SK-N-SH (cell line): Measurements from ENCODE around the gene CIAO1.

Source experiments
- MXI1 ChIP-seq: IDR thresholded peaks from 2 replicates; pipeline ENCODE4 v1.6.1; 2012; ENCODE audit warnings: mild to moderate bottlenecking, low read depth, low read length, improper control_type of control experiment
- TF ChIP-seq, protein P1 (sequence below): IDR thresholded peaks from 2 replicates; pipeline ENCODE4 v1.4.0; 2012; ENCODE audit warnings: low read depth
- TF ChIP-seq, protein P2 (sequence below): fragments of 200-600 bp; sonication (generic); IDR thresholded peaks from 2 replicates; pipeline ENCODE4 v1.6.1; 2017; ENCODE audit warnings: antibody characterized with exemption, mild to moderate bottlenecking, moderate library complexity

DNA sequence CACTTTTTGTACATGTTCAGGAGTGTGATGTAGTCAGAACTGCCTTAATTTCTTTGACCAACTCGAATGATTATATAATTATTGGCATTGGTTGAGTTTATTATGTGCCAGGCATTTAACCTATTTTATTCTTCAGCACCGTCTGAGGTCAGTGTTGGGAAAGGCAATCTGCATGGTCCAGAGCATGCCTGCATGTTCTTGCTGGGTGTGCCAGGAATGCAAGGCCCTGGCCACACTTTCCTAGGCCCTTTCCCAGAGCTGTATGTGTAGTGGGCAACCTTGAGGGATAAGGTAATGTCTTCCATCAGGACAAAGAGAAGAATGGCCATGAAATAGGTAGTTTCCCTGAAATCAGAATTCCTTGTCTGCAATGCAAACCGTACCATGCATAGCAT, 49.0 kb downstream of the CIAO1 start:
- TF ChIP-seq, protein P1, sequence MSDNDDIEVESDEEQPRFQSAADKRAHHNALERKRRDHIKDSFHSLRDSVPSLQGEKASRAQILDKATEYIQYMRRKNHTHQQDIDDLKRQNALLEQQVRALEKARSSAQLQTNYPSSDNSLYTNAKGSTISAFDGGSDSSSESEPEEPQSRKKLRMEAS = no peak
- no peak for TF ChIP-seq MXI1
- TF ChIP-seq, protein P2, sequence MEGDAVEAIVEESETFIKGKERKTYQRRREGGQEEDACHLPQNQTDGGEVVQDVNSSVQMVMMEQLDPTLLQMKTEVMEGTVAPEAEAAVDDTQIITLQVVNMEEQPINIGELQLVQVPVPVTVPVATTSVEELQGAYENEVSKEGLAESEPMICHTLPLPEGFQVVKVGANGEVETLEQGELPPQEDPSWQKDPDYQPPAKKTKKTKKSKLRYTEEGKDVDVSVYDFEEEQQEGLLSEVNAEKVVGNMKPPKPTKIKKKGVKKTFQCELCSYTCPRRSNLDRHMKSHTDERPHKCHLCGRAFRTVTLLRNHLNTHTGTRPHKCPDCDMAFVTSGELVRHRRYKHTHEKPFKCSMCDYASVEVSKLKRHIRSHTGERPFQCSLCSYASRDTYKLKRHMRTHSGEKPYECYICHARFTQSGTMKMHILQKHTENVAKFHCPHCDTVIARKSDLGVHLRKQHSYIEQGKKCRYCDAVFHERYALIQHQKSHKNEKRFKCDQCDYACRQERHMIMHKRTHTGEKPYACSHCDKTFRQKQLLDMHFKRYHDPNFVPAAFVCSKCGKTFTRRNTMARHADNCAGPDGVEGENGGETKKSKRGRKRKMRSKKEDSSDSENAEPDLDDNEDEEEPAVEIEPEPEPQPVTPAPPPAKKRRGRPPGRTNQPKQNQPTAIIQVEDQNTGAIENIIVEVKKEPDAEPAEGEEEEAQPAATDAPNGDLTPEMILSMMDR = no peak
